Raji (cell line): Measurements from ENCODE around the gene LST1.

ENCODE experiments used
- POLR2A ChIP-seq: IDR thresholded peaks from 2 replicates; pipeline ENCODE4 v1.6.1; 2011; ENCODE audit warnings: low read depth, low read length, control low read depth; ENCODE audit not compliant: insufficient read depth

Gene LST1

DNA sequence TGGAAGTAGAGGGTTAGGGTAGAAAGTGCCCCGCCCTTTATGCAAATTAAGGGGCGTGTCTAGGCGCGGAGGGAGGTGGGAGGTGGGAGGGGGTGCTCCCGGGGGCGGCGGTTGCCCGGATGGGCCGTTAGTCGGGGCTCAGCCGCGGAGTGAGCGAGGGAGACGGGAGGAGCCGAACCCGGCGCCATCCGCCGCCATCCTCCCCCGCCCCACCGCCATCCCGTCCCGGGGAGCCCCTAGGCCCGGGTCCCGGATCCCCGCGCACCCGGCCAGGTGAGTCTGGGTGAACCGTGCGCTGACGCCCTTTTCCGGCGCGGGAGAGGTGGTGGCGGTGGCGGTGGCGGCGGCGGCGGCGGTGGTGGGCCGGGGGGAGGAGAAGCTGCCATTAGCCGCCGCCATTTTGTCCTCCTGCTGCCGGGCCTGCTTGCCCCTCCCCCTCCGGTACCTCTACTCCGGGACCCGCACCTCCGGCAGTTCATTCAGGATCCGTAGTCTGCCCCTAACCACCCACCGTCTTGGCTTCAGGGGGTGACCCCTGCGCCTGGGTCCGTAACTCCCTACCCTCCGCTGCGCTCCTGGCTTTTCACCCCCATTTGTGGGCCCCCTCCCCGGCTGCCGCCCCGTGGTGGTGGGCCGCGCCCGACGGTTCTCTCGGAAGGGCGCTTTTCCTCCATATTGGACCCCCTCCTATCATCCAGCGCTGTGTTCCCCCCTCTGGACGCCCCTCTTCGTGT is 34.7 kb downstream of the LST1 start, which contains the start of gene PRRC2A:
Gene PRRC2A (plus strand): TSS at position 130 of the 734 bp plus-strand sequence. CDS start 2,075 bp downstream, outside the sequence.
- no peak for TF ChIP-seq POLR2A

DNA sequence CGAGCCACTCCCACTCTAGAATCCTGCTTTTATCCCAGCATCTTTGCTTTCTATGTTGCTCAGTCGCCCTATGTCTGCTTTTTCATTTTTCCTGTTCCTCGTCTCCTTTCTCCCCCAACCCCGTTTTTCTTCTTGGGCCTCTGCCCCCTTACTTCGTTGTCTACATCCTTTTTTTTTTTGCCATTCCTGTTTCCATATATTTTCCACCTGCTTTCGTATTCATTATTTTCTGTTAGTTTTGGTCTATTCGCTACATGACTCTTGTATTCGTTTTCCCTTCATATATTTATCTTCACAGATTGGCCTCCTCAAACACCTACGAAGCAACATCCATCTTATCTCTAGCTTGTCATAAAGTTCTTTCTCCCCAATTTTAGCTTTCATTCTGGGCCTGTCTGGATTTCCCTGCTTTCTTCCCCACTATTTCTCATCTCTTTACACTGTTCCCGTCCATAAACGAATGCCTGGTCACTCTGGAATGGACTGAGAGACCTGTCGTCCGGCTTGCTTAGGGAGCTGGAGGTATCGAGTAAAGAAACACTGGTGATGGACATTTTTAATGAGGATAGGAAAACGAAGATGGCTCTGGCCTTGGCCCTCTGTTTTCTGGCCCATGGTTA is 35.4 kb downstream of the LST1 start:
- TF ChIP-seq POLR2A, result no peak

DNA sequence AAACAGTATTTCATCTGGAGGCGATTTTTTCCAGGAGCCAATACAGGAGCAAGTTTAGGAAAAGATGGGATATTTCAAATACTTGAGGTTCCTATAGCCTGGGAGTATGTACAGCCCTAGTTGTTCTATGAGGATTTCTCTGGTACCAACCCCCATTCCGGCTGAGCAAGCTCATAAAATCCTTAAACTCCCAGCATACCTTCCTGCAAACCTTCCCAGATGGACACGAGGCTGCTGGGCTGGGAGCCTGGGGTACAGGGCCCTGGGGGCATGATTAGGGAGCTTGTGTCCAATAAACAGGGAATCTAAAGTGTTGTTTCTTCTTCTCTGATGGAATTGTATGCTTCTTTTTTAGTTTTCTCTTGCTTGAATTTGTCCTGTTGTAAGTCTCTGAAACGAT is 35.9 kb downstream of the LST1 start:
- no peak for TF ChIP-seq POLR2A

DNA sequence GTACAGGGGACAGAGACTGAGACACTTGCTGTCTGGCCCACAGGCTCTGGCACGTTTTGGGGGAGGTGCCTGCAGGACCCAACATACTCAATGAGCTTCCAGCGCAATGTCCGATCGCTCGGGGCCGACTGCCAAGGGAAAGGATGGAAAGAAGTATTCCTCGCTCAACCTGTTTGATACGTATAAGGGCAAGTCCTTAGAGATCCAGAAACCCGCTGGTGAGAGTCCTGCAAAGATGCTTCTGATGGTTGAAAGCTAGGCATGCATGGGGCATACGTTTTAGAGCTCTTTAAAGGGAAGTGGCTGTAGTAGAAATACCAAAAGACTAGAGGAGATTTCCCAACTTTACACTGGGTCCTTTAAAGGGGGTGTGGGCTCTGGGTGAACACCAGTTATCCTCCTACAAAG is 36.6 kb downstream of the LST1 start:
- no peak for TF ChIP-seq POLR2A

DNA sequence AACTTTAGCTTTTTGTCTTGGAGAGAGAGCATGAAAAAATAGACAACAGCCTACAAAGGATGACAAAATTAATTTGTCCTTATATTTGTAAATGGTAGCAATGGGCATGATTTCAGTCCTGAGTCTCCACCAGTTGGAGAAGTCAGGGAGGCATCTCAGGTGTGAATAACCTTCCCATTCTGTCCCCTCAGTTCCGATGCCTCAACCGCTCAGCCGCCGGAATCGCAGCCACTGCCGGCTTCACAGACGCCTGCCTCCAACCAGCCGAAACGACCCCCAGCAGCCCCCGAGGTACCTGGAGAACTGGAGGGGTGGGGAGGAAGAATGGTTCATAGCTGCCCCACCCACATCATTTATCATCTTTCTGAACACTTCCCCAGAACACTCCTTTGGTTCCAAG is 38.0 kb downstream of the LST1 start:
- no peak for TF ChIP-seq POLR2A

DNA sequence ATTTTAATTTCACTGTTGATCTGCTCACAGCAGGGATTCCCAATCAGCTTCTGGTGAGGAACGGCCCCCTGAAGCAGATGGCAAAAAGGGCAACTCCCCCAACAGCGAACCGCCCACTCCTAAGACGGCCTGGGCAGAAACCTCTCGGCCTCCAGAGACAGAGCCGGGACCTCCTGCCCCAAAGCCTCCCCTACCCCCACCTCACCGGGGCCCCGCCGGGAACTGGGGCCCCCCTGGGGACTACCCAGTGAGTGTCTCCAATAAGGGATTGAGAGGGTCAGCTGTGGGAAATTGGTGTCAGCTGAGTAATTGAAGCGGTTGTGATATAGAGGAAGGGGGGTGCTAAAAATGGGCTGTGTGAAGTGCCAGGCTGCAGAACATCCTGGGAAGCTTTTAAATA is 40.9 kb downstream of the LST1 start:
- TF ChIP-seq POLR2A, result no peak

DNA sequence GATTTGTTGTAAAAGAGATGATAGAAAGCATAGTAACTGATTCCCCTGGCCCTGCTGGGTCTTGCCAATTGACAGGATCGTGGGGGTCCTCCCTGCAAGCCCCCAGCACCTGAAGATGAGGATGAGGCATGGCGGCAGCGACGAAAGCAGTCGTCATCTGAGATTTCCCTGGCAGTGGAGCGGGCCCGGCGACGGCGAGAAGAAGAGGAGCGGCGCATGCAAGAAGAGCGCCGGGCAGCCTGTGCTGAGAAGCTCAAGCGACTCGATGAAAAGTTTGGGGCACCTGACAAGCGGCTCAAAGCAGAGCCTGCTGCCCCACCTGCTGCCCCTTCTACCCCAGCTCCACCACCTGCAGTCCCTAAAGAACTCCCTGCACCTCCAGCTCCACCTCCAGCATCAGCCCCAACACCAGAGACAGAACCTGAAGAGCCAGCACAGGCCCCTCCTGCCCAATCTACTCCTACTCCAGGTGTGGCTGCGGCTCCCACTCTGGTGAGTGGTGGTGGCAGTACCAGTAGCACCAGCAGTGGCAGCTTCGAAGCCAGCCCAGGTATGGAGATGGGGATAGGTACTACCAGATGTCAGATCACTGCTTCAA is 41.7 kb downstream of the LST1 start:
- TF ChIP-seq POLR2A, result no peak

DNA sequence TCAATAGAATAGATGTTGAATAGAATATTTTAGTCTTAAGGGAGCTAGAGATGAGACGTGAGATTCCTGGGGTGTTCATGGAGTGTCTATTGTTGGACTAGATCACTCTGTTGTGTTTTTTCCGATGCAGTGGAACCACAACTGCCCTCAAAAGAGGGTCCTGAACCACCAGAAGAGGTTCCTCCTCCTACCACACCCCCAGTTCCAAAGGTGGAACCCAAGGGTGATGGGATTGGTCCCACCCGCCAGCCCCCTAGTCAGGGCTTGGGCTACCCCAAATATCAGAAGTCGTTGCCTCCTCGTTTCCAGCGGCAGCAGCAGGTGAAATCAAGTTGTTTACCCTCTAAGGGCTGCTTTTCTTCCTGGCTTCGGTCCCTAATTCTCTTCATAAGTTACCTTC is 42.9 kb downstream of the LST1 start:
- no peak for TF ChIP-seq POLR2A

DNA sequence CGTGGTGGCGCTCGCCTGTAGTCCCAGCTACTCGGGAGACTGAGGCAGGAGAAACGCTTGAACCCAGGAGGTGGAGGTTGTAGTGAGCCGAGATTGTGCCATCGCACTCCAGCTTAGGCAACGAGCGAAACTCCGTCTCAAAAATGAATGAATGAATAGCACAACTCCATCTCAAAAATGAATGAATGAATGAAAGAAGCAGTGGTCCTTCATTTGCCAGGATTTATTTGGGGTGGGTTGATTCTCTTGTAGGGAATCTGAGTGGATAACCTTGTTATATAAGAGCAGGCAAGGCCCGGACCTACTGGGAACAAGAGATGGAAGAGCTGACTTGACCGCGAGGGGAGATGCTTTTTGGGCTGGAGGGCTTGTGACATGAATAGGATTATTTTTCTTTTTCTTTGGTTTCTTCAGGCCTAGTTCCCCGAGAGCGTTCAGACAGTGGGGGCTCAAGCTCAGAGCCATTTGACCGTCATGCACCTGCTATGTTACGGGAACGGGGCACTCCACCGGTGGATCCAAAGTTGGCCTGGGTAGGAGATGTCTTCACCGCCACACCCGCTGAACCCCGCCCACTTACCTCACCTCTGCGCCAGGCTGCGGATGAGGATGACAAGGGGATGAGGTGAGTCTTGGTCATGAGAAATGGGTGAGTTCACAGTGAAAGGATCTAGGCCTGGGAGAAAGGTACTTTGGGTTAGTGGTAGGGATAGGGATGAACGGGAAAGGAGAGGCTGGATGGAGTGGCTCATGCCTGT is 44.3 kb downstream of the LST1 start:
- TF ChIP-seq POLR2A, result no peak

DNA sequence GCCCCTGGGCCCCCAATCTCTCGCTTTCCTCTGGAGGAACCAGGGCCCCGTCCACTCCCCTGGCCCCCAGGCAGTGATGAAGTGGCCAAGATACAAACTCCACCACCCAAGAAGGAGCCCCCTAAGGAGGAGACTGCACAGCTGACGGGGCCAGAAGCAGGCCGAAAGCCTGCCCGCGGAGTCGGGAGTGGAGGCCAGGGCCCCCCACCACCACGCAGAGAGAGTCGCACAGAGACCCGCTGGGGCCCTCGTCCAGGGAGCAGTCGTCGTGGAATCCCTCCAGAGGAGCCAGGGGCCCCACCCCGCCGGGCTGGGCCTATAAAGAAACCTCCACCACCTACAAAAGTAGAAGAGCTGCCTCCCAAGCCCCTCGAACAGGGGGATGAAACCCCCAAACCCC is 45.1 kb downstream of the LST1 start:
- no peak for TF ChIP-seq POLR2A

DNA sequence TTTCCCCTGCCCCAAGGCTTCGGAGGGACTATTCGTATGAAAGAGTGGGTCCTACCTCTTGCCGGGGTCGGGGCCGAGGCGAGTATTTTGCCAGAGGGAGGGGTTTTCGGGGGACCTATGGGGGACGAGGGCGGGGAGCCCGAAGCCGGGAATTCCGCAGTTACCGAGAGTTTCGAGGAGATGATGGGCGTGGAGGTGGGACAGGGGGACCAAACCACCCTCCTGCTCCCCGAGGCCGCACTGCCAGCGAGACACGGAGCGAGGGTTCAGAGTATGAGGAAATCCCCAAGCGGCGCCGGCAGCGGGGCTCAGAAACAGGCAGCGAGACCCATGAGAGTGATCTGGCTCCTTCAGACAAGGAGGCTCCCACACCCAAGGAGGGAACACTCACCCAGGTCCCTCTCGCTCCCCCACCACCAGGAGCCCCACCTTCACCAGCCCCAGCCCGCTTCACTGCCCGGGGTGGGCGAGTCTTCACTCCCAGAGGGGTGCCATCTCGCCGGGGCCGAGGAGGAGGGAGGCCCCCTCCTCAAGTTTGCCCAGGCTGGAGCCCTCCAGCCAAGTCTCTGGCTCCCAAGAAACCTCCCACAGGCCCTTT is 45.7 kb downstream of the LST1 start:
- no peak for TF ChIP-seq POLR2A

DNA sequence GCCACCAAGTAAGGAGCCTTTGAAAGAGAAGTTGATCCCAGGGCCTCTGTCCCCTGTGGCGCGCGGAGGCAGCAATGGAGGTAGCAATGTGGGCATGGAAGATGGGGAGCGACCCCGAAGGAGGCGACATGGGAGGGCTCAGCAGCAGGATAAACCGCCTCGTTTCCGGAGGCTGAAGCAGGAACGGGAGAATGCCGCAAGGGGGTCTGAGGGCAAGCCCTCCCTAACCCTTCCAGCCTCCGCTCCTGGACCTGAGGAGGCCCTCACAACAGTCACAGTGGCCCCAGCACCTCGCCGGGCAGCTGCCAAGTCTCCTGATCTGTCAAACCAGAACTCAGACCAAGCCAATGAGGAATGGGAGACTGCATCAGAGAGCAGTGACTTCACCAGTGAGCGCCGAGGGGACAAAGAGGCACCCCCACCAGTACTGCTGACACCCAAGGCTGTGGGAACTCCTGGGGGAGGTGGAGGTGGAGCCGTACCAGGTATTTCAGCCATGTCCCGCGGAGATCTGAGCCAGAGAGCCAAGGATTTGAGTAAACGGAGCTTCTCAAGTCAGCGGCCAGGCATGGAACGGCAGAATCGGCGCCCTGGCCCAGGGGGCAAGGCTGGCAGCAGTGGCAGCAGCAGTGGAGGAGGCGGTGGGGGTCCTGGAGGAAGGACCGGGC is 46.3 kb downstream of the LST1 start:
- TF ChIP-seq POLR2A, result no peak

DNA sequence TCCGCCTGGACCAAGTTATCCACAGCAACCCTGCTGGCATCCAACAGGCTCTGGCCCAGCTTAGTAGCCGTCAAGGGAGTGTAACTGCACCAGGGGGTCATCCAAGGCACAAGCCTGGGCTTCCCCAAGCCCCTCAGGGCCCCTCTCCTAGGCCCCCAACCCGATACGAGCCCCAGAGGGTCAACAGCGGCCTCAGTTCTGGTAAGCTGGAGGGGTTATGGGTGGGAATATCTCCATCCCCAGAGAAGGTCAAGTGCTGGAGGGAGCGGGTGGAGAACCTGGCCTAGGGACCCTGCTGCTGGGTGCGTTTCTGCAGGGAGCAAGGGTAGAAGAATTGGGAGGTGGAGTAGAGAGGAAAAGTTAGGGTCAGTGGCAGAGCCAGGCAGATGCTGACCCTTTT is 47.4 kb downstream of the LST1 start:
- no peak for TF ChIP-seq POLR2A

DNA sequence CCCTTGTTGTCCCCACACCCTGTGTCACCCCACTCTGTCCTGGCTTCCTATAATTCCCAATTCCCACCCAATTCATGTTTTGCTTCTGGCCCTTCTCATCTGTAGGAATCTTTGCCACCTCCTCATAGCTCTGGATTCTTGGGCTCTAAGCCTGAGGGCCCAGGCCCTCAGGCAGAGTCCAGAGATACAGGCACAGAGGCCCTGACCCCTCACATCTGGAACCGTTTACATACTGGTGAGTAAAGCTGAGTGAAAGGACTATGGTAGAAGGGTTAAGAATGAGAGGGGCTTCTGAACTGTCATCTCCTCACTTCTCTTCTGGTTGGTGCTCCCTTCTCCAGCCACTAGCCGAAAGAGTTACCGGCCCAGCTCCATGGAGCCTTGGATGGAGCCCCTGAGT is 48.1 kb downstream of the LST1 start:
- no peak for TF ChIP-seq POLR2A
